NB4 (cell line): ENCODE measurements around the gene ATP2B3.
A peak's percentile ranks its signal among the peaks of the same experiment; 100 is the strongest.

ENCODE experiments used
- DNase-seq: peaks from one replicate; pipeline ENCODE4 v3.0.0; 2010; ENCODE audit warnings: low read depth
- H3K4me3 ChIP-seq: one replicate; pipeline ENCODE4 v1.5.1; 2011; ENCODE audit warnings: mild to moderate bottlenecking, low read depth, low read length, moderate library complexity
- MYC ChIP-seq: IDR thresholded peaks from 2 replicates; pipeline ENCODE4 v1.6.1; 2011; ENCODE audit warnings: low read depth, low read length
- POLR2A ChIP-seq: IDR thresholded peaks from 2 replicates; pipeline ENCODE4 v1.6.1; 2011; ENCODE audit warnings: mild to moderate bottlenecking; ENCODE audit not compliant: insufficient read length; ENCODE audit errors: extremely low read depth
- TF ChIP-seq, protein P1 (sequence below): IDR thresholded peaks from 2 replicates; pipeline ENCODE4 v1.6.1; 2011; ENCODE audit warnings: low read depth, low read length
- TF ChIP-seq, protein P2 (sequence below): IDR thresholded peaks from one replicate; pipeline ENCODE4 v1.5.1; 2012; ENCODE audit warnings: low read depth, low read length

ATP2B3 gene

DNA sequence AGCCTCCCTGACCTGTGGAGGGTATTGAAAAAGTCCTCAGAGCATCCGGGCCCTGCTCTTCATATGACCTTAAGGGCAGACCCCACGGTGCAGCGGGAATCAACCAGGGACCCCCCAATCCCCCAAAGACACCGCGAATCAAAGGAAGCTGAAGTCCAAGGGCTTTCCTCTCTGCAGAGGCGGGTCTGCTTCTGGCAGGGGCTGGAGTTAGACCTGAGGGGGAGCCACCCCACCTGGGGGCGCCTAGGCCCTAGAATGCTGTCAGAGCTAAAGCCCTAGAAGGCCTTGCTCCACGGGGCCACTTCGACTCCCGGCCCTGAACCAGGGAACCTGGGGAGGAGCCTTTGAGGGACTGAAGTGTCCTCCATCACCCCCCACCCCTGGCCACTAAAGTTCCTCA lies 44.3 kb upstream of the ATP2B3 start:
- DNase-seq: no peak
- H3K4me3 ChIP-seq: no peak overlapping the region
- TF ChIP-seq, protein P1, sequence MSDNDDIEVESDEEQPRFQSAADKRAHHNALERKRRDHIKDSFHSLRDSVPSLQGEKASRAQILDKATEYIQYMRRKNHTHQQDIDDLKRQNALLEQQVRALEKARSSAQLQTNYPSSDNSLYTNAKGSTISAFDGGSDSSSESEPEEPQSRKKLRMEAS: no peak
- no peak for TF ChIP-seq POLR2A
- TF ChIP-seq MYC: no peak
- TF ChIP-seq, protein P2, sequence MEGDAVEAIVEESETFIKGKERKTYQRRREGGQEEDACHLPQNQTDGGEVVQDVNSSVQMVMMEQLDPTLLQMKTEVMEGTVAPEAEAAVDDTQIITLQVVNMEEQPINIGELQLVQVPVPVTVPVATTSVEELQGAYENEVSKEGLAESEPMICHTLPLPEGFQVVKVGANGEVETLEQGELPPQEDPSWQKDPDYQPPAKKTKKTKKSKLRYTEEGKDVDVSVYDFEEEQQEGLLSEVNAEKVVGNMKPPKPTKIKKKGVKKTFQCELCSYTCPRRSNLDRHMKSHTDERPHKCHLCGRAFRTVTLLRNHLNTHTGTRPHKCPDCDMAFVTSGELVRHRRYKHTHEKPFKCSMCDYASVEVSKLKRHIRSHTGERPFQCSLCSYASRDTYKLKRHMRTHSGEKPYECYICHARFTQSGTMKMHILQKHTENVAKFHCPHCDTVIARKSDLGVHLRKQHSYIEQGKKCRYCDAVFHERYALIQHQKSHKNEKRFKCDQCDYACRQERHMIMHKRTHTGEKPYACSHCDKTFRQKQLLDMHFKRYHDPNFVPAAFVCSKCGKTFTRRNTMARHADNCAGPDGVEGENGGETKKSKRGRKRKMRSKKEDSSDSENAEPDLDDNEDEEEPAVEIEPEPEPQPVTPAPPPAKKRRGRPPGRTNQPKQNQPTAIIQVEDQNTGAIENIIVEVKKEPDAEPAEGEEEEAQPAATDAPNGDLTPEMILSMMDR: no peak

DNA sequence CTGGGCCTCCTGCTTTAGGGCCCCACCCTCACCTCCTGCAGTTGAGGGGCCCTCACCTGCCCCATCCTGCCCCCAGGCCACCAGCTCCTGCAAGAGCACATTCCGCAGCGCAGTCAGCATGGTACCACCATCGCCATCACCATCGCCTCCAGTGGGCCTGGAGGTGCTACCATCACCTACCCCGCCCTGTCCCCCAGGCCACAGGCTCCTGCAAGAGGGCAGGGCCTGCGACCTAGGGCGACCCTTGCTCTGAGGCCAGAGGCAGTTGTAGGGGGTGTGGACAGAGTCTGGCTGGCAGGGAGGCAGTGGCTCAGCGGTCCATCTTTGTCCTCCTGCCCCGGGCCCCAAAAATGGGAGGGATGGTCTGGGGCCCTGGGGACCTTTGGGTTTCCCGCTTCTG lies 43.2 kb upstream of the ATP2B3 start:
- peak; percentile 13 for DNase-seq
- H3K4me3 ChIP-seq: no peak overlapping the region
- TF ChIP-seq, protein P1: no peak
- TF ChIP-seq, protein P2: no peak
- TF ChIP-seq MYC: no peak
- TF ChIP-seq POLR2A: no peak

DNA sequence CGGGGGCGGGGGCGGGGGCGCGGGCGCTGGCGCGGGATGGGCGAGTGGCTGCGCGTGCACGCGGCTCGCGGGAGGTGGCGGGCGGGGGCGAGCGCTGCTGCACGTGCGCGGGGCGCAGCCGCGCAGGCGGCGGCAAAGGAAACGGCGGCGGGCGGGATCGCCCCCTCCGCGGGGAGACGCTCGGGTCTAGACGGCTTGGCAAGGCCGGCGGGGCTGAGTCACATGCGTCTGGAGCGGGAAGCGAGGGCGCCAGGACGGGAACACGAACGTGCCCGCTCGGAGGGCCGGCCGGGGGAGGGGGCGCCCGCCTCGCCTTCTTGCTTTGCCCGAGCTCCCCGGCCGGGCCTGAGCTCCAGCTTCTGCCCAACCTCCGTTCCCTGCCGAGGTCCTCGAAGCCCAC lies 42.7 kb upstream of the ATP2B3 start:
- peak; percentile 43 for DNase-seq
- TF ChIP-seq, protein P2: no peak
- TF ChIP-seq, protein P1: no peak
- no peak overlapping the region for H3K4me3 ChIP-seq

DNA sequence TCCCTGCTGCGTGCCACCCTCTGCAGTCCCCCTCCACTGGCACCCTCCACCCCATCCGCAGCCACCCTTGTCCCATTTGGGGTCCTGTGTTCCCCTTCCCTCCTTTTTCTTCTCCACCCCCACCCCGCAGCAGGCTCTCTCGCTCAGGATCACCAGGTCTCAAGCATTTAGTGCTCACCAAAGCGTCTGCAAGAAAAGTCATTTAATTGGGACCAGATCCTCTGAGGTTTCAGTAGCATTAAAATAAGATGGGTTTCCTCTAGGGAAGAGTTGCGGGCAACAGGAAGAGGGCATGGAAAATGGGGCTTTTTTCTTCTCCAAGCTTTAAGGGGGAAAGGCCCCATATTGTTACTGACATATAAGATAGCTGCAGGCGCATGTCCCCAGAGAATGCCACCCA lies 42.2 kb upstream of the ATP2B3 start:
- DNase-seq: no peak
- TF ChIP-seq POLR2A: no peak
- TF ChIP-seq, protein P1: no peak
- no peak for TF ChIP-seq MYC
- TF ChIP-seq, protein P2: no peak
- H3K4me3 ChIP-seq: no peak overlapping the region

DNA sequence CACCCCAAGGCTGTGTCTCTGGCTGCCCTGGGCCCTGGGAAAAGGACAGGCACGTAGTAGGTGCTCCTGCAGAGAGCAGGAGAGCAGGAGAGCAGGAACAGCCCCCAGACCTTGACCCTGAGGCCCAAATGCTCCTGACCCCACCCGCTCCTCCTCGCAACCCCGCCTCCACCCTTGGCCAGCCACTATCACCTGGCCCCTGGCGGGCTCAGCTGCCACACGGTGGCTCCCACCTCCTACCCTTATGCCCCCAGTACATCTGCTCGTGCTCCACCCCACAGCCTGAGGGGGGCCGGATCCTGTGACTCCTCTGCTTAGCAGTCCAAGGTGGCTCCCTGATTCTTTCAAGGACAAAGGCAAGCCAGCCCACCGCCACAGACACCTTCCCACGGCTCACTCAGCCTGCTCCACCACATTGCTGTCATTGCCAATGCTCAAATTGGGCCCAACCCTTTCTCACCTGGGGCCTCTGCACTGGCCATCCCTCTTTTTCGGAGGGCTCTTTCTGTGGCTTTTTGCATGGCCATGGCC lies 41.6 kb upstream of the ATP2B3 start:
- DNase-seq: no peak
- no peak overlapping the region for H3K4me3 ChIP-seq
- TF ChIP-seq, protein P2: no peak
- TF ChIP-seq MYC (no peak), POLR2A (no peak)
- TF ChIP-seq, protein P1: no peak

DNA sequence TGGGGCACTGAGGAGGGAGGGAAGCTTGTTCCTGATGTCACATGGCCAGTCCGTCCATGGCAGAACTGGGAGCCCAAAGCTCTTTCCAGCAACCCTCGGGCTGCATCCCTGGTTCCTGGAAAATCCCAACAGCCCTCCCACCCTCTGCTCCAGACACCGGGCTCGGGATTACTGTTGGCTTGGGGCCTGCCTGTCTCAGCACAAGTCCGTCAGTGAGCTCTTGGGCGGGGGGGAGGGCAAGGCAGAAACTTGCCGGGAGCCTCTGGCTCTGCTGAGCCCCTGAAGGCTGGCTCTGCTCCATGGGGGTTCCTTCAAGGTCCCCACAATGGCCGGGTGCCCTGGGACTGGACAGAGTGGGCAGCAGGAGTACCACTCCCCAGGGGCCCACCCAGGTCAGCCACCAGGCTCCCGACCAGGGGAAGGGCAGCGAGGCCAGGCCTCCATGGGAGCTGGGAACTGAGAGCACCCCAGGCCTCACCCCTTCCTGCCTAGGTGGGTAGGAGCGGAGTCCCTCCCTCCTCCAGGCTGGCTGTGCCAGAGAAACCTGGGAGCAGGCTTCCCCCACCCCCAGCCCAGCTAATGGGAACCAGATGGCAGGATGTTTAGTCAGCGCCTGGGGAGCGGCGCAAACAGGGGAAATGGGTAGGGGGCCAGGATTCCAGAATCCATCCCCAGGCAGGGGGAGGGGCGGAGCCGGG lies 40.6 kb upstream of the ATP2B3 start:
- TF ChIP-seq, protein P1: no peak
- TF ChIP-seq, protein P2: no peak
- TF ChIP-seq MYC (no peak), POLR2A (no peak)
- no peak for DNase-seq

More for the DNA sequence above, 40.6 kb upstream of the ATP2B3 start:
- no peak overlapping the region for H3K4me3 ChIP-seq
